Neural cell (in vitro differentiated cells): ENCODE measurements around the gene LATS2. TPM values are rescaled to one million over a fixed set of nuclear protein-coding genes. Genes with fewer than 3 reads are reported as not detected.

Experiments
- H2AFZ ChIP-seq: fragments of 200-600, 300-800 bp; sonication (generic), shearing (Covaris generic); 2 replicates; pipeline ENCODE4 v1.6.0; 2014; ENCODE audit warnings: low read depth, mild to moderate bottlenecking, antibody characterized with exemption, low read length, moderate library complexity
- H3F3A ChIP-seq: fragments of 200-600 bp; shearing (Covaris generic); 2 replicates; pipeline ENCODE4 v1.6.1; 2016; ENCODE audit warnings: mild to moderate bottlenecking, moderate library complexity, mixed read lengths, antibody characterized with exemption, low read length; ENCODE audit not compliant: insufficient read depth, poor library complexity, severe bottlenecking
- H3K27ac ChIP-seq: fragments of 200-600, 300-800 bp; sonication (generic), shearing (Covaris generic); 2 replicates; pipeline ENCODE4 v1.5.1; 2014; ENCODE audit warnings: mild to moderate bottlenecking, low read length, moderate library complexity
- H3K27me3 ChIP-seq: fragments of 300-800, 200-600 bp; sonication (generic), shearing (Covaris generic); 2 replicates; pipeline ENCODE4 v1.6.0; 2014; ENCODE audit warnings: mild to moderate bottlenecking, low read depth, low read length, moderate library complexity; ENCODE audit not compliant: insufficient read depth
- H3K36me3 ChIP-seq: fragments of 300-800, 200-600 bp; sonication (generic), shearing (Covaris generic); 2 replicates; pipeline ENCODE4 v1.5.1; 2014; ENCODE audit warnings: mild to moderate bottlenecking, antibody characterized with exemption, low read length, moderate library complexity; ENCODE audit not compliant: insufficient read depth
- H3K4me2 ChIP-seq: fragments of 300-800, 200-600 bp; sonication (generic), shearing (Covaris generic); 2 replicates; pipeline ENCODE4 v1.6.0; 2014; ENCODE audit warnings: mild to moderate bottlenecking, low read length
- H3K4me3 ChIP-seq: fragments of 300-800, 200-600 bp; sonication (generic), shearing (Covaris generic); 2 replicates; pipeline ENCODE4 v1.5.1; 2014; ENCODE audit warnings: mild to moderate bottlenecking, low read length, moderate library complexity
- H3K79me2 ChIP-seq: fragments of 200-600 bp; shearing (Covaris generic); replicated peaks from 2 replicates; pipeline ENCODE4 v1.6.0; 2014; ENCODE audit warnings: mild to moderate bottlenecking, low read length, moderate library complexity; ENCODE audit not compliant: insufficient read depth
- H3K9ac ChIP-seq: fragments of 300-800, 200-600 bp; sonication (generic), shearing (Covaris generic); 2 replicates; pipeline ENCODE4 v1.6.1; 2016; ENCODE audit warnings: mild to moderate bottlenecking, low read length, mixed read lengths
- H3K9me2 ChIP-seq: fragments of 200-600 bp; shearing (Covaris generic); 2 replicates; pipeline ENCODE4 v1.6.1; 2016; ENCODE audit warnings: mild to moderate bottlenecking, low read length, mixed read lengths; ENCODE audit not compliant: insufficient read depth
- H3K9me3 ChIP-seq: fragments of 200-600, 300-800 bp; sonication (generic), shearing (Covaris generic); 2 replicates; pipeline ENCODE4 v1.6.1; 2016; ENCODE audit warnings: mild to moderate bottlenecking, mixed run types, low read length, moderate library complexity, mixed read lengths
- H4K20me1 ChIP-seq: fragments of 200-600 bp; shearing (Covaris generic); 2 replicates; pipeline ENCODE4 v1.6.1; 2016; ENCODE audit warnings: mild to moderate bottlenecking, mixed run types; ENCODE audit not compliant: insufficient read depth
- EP300 ChIP-seq: fragments of 450-650 bp; conservative IDR thresholded peaks from 2 replicates; pipeline ENCODE4 v1.6.1; 2014; ENCODE audit warnings: antibody characterized with exemption, mild to moderate bottlenecking, moderate library complexity; ENCODE audit not compliant: poor library complexity, severe bottlenecking
- EZH2 ChIP-seq: fragments of 200-600, 300-800 bp; shearing (Covaris generic), sonication (generic); IDR thresholded peaks from 2 replicates; pipeline ENCODE4 v1.6.1; 2014; ENCODE audit warnings: antibody characterized with exemption, low read length, borderline replicate concordance, mild to moderate bottlenecking; ENCODE audit not compliant: insufficient read depth, poor library complexity, severe bottlenecking
- MXI1 ChIP-seq: fragments of 450-650 bp; conservative IDR thresholded peaks from 2 replicates; pipeline ENCODE4 v1.6.1; 2014; ENCODE audit warnings: antibody characterized with exemption, mild to moderate bottlenecking; ENCODE audit not compliant: poor library complexity, severe bottlenecking
- POLR2AphosphoS5 ChIP-seq: IDR thresholded peaks from 2 replicates; pipeline ENCODE4 v1.6.1; 2012
- RAD21 ChIP-seq: fragments of 450-650 bp; conservative IDR thresholded peaks from 2 replicates; pipeline ENCODE4 v1.6.1; 2014; ENCODE audit warnings: antibody characterized with exemption, mild to moderate bottlenecking, moderate library complexity
- SMC3 ChIP-seq: fragments of 450-650 bp; conservative IDR thresholded peaks from 2 replicates; pipeline ENCODE4 v1.6.1; 2014; ENCODE audit warnings: antibody characterized with exemption, mild to moderate bottlenecking, moderate library complexity; ENCODE audit not compliant: poor library complexity
- TAF1 ChIP-seq: IDR thresholded peaks from 2 replicates; pipeline ENCODE4 v1.6.1; 2012; ENCODE audit warnings: low read depth
- polyA plus RNA-seq: library from polyadenylated mRNA; depleted of rRNA; stranded (reverse); fragments of >200 nt; gene quantifications from 2 replicates; pipeline ENCODE4 v1.2.3, GENCODE V29; 2014
- TF ChIP-seq, protein P1 (sequence below): fragments of 450-650 bp; IDR thresholded peaks from 2 replicates; pipeline ENCODE4 v1.5.1; 2014; ENCODE audit warnings: antibody characterized with exemption, mild to moderate bottlenecking, moderate library complexity; ENCODE audit not compliant: poor library complexity, severe bottlenecking
- TF ChIP-seq, protein P2 (sequence below): IDR thresholded peaks from 2 replicates; pipeline ENCODE4 v1.6.1; 2012; ENCODE audit warnings: borderline replicate concordance

LATS2 gene
- polyA plus RNA-seq, 1 donor from 2014 or later, result 2.6 TPM

DNA sequence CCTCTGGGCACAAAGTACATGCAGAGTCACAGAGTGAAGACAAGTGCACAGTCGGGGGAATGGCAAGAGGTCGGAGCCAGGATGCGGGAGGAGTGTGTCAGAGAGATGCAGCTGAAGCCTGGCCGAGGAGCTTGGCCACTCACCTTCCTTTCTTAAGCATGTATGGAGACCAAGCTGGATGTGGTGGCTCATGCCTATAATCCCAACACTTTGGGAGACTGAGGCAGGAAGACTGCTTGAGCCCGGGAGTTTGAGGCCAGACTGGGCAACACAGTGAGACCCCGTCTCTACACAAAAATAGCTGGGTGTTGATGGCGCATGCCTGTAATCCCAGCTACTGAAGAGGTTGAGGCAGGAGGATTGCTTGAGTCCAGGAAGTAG, 67.0 kb downstream of the LATS2 start:
- Histone ChIP-seq H3K36me3 (no peaks in the 10 kb centered on the region), H3K79me2 (no peaks in the 10 kb centered on the region), H3K9ac (no peak overlapping the region), H3K9me2 (no peaks in the 10 kb centered on the region), H3K4me2 (no peak overlapping the region), H4K20me1 (no peaks in the 10 kb centered on the region), H2AFZ (no peak overlapping the region), H3K9me3 (no peaks in the 10 kb centered on the region), H3K27me3 (no peaks in the 10 kb centered on the region), H3K4me3 (no peak overlapping the region), H3K27ac (no peak overlapping the region), H3F3A (no peaks in the 10 kb centered on the region)
- TF ChIP-seq POLR2AphosphoS5 (no peak), EZH2 (no peak), SMC3 (no peak), MXI1 (no peak), TAF1 (no peak), EP300 (no peak), RAD21 (no peak)
- TF ChIP-seq, protein P1, sequence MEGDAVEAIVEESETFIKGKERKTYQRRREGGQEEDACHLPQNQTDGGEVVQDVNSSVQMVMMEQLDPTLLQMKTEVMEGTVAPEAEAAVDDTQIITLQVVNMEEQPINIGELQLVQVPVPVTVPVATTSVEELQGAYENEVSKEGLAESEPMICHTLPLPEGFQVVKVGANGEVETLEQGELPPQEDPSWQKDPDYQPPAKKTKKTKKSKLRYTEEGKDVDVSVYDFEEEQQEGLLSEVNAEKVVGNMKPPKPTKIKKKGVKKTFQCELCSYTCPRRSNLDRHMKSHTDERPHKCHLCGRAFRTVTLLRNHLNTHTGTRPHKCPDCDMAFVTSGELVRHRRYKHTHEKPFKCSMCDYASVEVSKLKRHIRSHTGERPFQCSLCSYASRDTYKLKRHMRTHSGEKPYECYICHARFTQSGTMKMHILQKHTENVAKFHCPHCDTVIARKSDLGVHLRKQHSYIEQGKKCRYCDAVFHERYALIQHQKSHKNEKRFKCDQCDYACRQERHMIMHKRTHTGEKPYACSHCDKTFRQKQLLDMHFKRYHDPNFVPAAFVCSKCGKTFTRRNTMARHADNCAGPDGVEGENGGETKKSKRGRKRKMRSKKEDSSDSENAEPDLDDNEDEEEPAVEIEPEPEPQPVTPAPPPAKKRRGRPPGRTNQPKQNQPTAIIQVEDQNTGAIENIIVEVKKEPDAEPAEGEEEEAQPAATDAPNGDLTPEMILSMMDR, result no peak
- TF ChIP-seq, protein P2, sequence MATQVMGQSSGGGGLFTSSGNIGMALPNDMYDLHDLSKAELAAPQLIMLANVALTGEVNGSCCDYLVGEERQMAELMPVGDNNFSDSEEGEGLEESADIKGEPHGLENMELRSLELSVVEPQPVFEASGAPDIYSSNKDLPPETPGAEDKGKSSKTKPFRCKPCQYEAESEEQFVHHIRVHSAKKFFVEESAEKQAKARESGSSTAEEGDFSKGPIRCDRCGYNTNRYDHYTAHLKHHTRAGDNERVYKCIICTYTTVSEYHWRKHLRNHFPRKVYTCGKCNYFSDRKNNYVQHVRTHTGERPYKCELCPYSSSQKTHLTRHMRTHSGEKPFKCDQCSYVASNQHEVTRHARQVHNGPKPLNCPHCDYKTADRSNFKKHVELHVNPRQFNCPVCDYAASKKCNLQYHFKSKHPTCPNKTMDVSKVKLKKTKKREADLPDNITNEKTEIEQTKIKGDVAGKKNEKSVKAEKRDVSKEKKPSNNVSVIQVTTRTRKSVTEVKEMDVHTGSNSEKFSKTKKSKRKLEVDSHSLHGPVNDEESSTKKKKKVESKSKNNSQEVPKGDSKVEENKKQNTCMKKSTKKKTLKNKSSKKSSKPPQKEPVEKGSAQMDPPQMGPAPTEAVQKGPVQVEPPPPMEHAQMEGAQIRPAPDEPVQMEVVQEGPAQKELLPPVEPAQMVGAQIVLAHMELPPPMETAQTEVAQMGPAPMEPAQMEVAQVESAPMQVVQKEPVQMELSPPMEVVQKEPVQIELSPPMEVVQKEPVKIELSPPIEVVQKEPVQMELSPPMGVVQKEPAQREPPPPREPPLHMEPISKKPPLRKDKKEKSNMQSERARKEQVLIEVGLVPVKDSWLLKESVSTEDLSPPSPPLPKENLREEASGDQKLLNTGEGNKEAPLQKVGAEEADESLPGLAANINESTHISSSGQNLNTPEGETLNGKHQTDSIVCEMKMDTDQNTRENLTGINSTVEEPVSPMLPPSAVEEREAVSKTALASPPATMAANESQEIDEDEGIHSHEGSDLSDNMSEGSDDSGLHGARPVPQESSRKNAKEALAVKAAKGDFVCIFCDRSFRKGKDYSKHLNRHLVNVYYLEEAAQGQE, result no peak

DNA sequence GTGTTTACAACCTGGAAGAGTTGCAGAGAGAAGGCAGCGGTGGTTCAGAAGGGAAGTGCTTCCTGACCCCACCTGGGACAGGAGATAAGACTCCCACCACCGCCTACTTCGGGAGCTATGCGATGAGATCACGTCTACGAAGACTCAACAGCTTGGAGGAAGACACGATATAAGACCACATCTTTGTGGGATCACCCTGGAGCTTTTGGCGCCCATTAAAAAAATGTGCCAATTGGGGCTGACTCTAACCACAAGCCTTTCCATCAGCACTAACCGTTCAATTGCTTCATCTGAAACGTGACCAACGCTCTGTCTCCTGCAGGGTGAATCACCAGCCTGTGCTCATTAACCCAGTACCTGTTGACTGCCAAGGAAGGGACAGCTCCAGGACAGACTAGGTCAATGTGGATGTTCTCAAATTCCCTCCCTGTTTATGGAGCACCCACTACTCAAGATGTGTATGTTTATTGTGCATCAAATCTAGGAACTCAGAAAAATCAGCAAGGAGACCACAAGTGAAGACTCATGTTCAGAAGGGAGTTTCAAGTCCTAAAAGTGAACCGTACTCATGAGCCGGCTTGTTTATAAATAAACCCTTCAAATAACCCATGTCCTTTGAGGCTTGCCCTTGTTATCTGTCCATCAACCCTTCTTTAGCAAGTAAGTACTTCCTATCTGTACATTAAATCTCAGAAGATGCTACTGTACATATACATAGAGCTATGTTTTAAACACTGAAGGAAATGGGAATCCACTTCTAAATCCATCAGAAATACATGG, 67.5 kb downstream of the LATS2 start:
- H4K20me1 ChIP-seq, result no peaks in the 10 kb centered on the region

More for the DNA sequence above, 67.5 kb downstream of the LATS2 start:
- no peaks in the 10 kb centered on the region for H3K9me3 ChIP-seq
- TF ChIP-seq, protein P1, result no peak
- TF ChIP-seq MXI1 (no peak), SMC3 (no peak), RAD21 (no peak), EZH2 (no peak), TAF1 (no peak), POLR2AphosphoS5 (no peak), EP300 (no peak)
- TF ChIP-seq, protein P2, result no peak
- no peak overlapping the region for H3K4me2 ChIP-seq
- H3K27me3 ChIP-seq, result no peaks in the 10 kb centered on the region
- no peak overlapping the region for H2AFZ ChIP-seq
- H3K27ac ChIP-seq, result no peak overlapping the region
- H3K4me3 ChIP-seq, result no peak overlapping the region
- no peaks in the 10 kb centered on the region for H3K9me2 ChIP-seq
- H3K9ac ChIP-seq, result no peak overlapping the region
- no peaks in the 10 kb centered on the region for H3K79me2 ChIP-seq
- H3F3A ChIP-seq, result no peaks in the 10 kb centered on the region
- no peaks in the 10 kb centered on the region for H3K36me3 ChIP-seq
